AG04450 (cell line): ENCODE measurements around the gene DNAJB2. TPM values are rescaled to one million over a fixed set of nuclear protein-coding genes. Genes with fewer than 3 reads are reported as not detected.
A peak's percentile ranks its signal among the peaks of the same experiment; 100 is the strongest.
"Not testable (repeated sequence)": the region's sequence is repeated elsewhere in the genome, so short reads cannot be mapped to it uniquely, and the experiment has no call there.

ENCODE experiments used
- CTCF ChIA-PET: fragments of 300-600, 350-600 bp; formaldehyde crosslinking; extraction: SDS; loops from one replicate; lab custom pipeline; 2022; ENCODE audit warnings: antibody characterized with exemption, inconsistent platforms; lab: Charles Lee
- POLR2A ChIA-PET: fragments of 350-600 bp; formaldehyde crosslinking; extraction: SDS; loops from one replicate; lab custom pipeline; 2021; ENCODE audit warnings: antibody characterized with exemption, inconsistent platforms; lab: Yijun Ruan, JAX
- DNase-seq: peaks from one replicate; pipeline ENCODE4 v3.0.0-alpha.2; 2011; ENCODE audit warnings: low read depth, low spot score
- H3K27ac ChIP-seq: one replicate; pipeline ENCODE4 v1.5.1; 2012; ENCODE audit warnings: low read depth, low read length, control low read depth
- H3K27me3 ChIP-seq: one replicate; pipeline ENCODE4 v1.6.0; 2012; ENCODE audit warnings: low read length; ENCODE audit not compliant: control insufficient read depth, insufficient read depth
- H3K4me3 ChIP-seq: 2 replicates; pipeline ENCODE4 v1.5.1; 2011; ENCODE audit warnings: mild to moderate bottlenecking, low read depth, low read length, control low read depth
- H3K9me3 ChIP-seq: 2 replicates; pipeline ENCODE4 v1.5.1; 2012; ENCODE audit warnings: low read length; ENCODE audit not compliant: control insufficient read depth, insufficient read depth
- CTCF ChIP-seq: IDR thresholded peaks from 2 replicates; pipeline ENCODE4 v1.5.1; 2011; ENCODE audit warnings: low read depth, low read length, control low read depth, inconsistent platforms
- polyA plus RNA-seq: library from polyadenylated mRNA; depleted of rRNA; stranded (reverse); fragments of >200 nt; gene quantifications from 2 replicates; pipeline ENCODE4 v1.2.3, GENCODE V29; 2011

The DNAJB2 gene
- polyA plus RNA-seq, 1 experiment = 40.6 TPM

GRCh38 chr2:219253753-219254589 is 25.2 kb upstream of the DNAJB2 start, which contains the start of gene TUBA4A:
Gene TUBA4A, minus strand, starts transcription at chr2:219253918. Its CDS starts 60 bp downstream, at chr2:219253858.
- CTCF ChIA-PET = interaction anchor here (0.6 to 3.1 kb wide), 6 partner anchors 8 to 83 kb away, joined by 3 to 19 read pairs (median 14); partner anchors contain the start of gene DNAJB2
- Histone ChIP-seq H3K27me3 (peaks cover 14% of the 10 kb centered on the region), H3K9me3 (no peaks in the 10 kb centered on the region), H3K27ac (no peak within 1 kb of the TSS), H3K4me3 (peak within 1 kb of the TSS; percentile 66)
- POLR2A ChIA-PET = interaction anchor here (0.6 to 1.7 kb wide), 6 partner anchors 21 to 149 kb away, joined by 3 to 9 read pairs (median 5); partner anchors contain the start of genes ABCB6, ANKZF1, ATG9A and DNAJB2
- no peak for TF ChIP-seq CTCF
- DNase-seq = no peak

GRCh38 chr2:219254590-219255201 is 24.5 kb upstream of the DNAJB2 start:
- Histone ChIP-seq H3K4me3 (peak overlapping the region; percentile 66), H3K27ac (no peak overlapping the region), H3K27me3 (peaks cover 15% of the 10 kb centered on the region), H3K9me3 (no peaks in the 10 kb centered on the region)
- POLR2A ChIA-PET = interaction anchor here (1.1 to 1.7 kb wide), 2 partner anchors 24 to 25 kb away, joined by 5 to 8 read pairs; partner anchors contain the start of genes ANKZF1, ATG9A and DNAJB2
- TF ChIP-seq CTCF = no peak
- CTCF ChIA-PET = interaction anchor here (1.0 to 2.9 kb wide), 3 partner anchors 23 to 83 kb away, joined by 3 to 18 read pairs (median 13); no protein-coding TSS in a partner anchor
- DNase-seq = no peak

- CTCF ChIA-PET = interaction anchor here (0.8 to 3.3 kb wide), 3 partner anchors 18 to 202 kb away, joined by 3 to 20 read pairs (median 7); no protein-coding TSS in a partner anchor
- POLR2A ChIA-PET = not testable (repeated sequence)
These were observed 20.2 kb upstream of the DNAJB2 start for GRCh38 chr2:219258942-219259341.

GRCh38 chr2:219261024-219261855 is 17.9 kb upstream of the DNAJB2 start:
- no peak for DNase-seq
- TF ChIP-seq CTCF = no peak
- H3K27ac ChIP-seq = no peak overlapping the region
- peaks cover 28% of the 10 kb centered on the region for H3K27me3 ChIP-seq
- no peak overlapping the region for H3K4me3 ChIP-seq
- ChIA-PET CTCF (interaction anchor here (0.5 to 5.7 kb wide), 4 partner anchors 16 to 70 kb away, joined by 6 to 56 read pairs (median 7); partner anchors contain the start of gene DNAJB2), POLR2A (interaction anchor here (1.0 kb wide), 1 partner anchor 16 kb away, joined by 4 read pairs; the partner anchor contains the start of genes GLB1L and STK16)
- no peaks in the 10 kb centered on the region for H3K9me3 ChIP-seq

More at GRCh38 chr2:219258942-219259341, 20.2 kb upstream of the DNAJB2 start:
- DNase-seq, H3K9me3 ChIP-seq, H3K4me3 ChIP-seq, H3K27ac ChIP-seq: not testable (repeated sequence)
- H3K27me3 ChIP-seq = peaks cover 30% of the 10 kb centered on the region
